Large intestine (tissue), 3 donors: ENCODE data around the gene REV3L. TPM values are rescaled to one million over a fixed set of nuclear protein-coding genes. Genes with fewer than 3 reads are reported as not detected.

Experiments used
- DNase-seq, 2 donors: peaks; one replicate each; pipeline versions ENCODE4 v3.0.0 to v3.0.0-alpha.2; 2013
- H3K27ac ChIP-seq: one replicate; pipeline ENCODE4 v1.5.1; 2013; ENCODE audit warnings: low read length
- H3K27me3 ChIP-seq: 2 replicates; pipeline ENCODE4 v1.6.1; 2013; ENCODE audit warnings: low read length; ENCODE audit not compliant: control insufficient read depth, insufficient read depth
- H3K36me3 ChIP-seq: 2 replicates; pipeline ENCODE4 v1.6.1; 2013; ENCODE audit warnings: low read length; ENCODE audit not compliant: control insufficient read depth, insufficient read depth
- H3K4me1 ChIP-seq: one replicate; pipeline ENCODE4 v1.6.1; 2013; ENCODE audit warnings: low read length; ENCODE audit not compliant: control insufficient read depth, insufficient read depth
- H3K4me3 ChIP-seq: one replicate; pipeline ENCODE4 v1.5.1; 2013; ENCODE audit warnings: low read length
- H3K9me3 ChIP-seq: one replicate; pipeline ENCODE4 v1.6.1; 2013; ENCODE audit warnings: mild to moderate bottlenecking, low read depth, low read length, moderate library complexity; ENCODE audit not compliant: control insufficient read depth
- WGBS: methylation state at CpG from one replicate; pipeline ENCODE4 v1.1.5; 2013; ENCODE audit warnings: low lambda C conversion rate; ENCODE audit not compliant: insufficient coverage; 5-methylcytosine and 5-hydroxymethylcytosine counted together
- polyA plus RNA-seq: library from polyadenylated mRNA; unstranded; fragments of 120-200 nt; gene quantifications from one replicate; pipeline ENCODE4 v1.2.1, GENCODE V29; 2013

Gene REV3L
- polyA plus RNA-seq, 1 donor: 23.2 TPM

GRCh38 chr6:111282515-111282914 is 200.5 kb downstream of the REV3L start:
- Histone ChIP-seq H3K27ac (peak overlapping the region; percentile 72), H3K27me3 (no peaks in the 10 kb centered on the region), H3K4me1 (peaks cover 30% of the 10 kb centered on the region)

GRCh38 chr6:111280445-111280955 is 202.5 kb downstream of the REV3L start:
- H3K4me1 ChIP-seq: peaks cover 40% of the 10 kb centered on the region
- WGBS: 93% methylated on average over 3 of the region's 4 CpGs
- no peak for DNase-seq
- no peak overlapping the region for H3K4me3 ChIP-seq
- H3K36me3 ChIP-seq: peaks cover 44% of the 10 kb centered on the region
- H3K27ac ChIP-seq: no peak overlapping the region
- no peaks in the 10 kb centered on the region for H3K27me3 ChIP-seq
- peaks cover under 1% of the 10 kb centered on the region for H3K9me3 ChIP-seq

More at GRCh38 chr6:111282515-111282914, 200.5 kb downstream of the REV3L start:
- no peaks in the 10 kb centered on the region for H3K9me3 ChIP-seq
- H3K4me3 ChIP-seq: no peak overlapping the region
- peak; percentile 37 to 77 for DNase-seq
- WGBS: no CpG with 5 or more reads among the region's 1 CpG
- peaks cover 29% of the 10 kb centered on the region for H3K36me3 ChIP-seq

GRCh38 chr6:111278731-111279130 is 204.3 kb downstream of the REV3L start:
- H3K4me3 ChIP-seq: no peak overlapping the region
- peak; percentile 35 to 70 for DNase-seq
- peak overlapping the region; percentile 49 for H3K27ac ChIP-seq
- H3K27me3 ChIP-seq: no peaks in the 10 kb centered on the region
- WGBS: no CpG with 5 or more reads among the region's 2 CpGs
- peaks cover 38% of the 10 kb centered on the region for H3K4me1 ChIP-seq
- H3K36me3 ChIP-seq: peaks cover 51% of the 10 kb centered on the region
- H3K9me3 ChIP-seq: peaks cover 11% of the 10 kb centered on the region

GRCh38 chr6:111277819-111278218 is 205.2 kb downstream of the REV3L start:
- H3K4me3 ChIP-seq: no peak overlapping the region
- DNase-seq: peak; percentile 64 to 66
- H3K27me3 ChIP-seq: no peaks in the 10 kb centered on the region
- WGBS: 56% methylated on average over 1 of the region's 1 CpG
- H3K36me3 ChIP-seq: peaks cover 53% of the 10 kb centered on the region
- peaks cover 31% of the 10 kb centered on the region for H3K4me1 ChIP-seq
- peaks cover 18% of the 10 kb centered on the region for H3K9me3 ChIP-seq
- H3K27ac ChIP-seq: peak overlapping the region; percentile 49

- Histone ChIP-seq H3K4me1 (peaks cover 25% of the 10 kb centered on the region), H3K9me3 (peaks cover 19% of the 10 kb centered on the region), H3K27ac (no peak overlapping the region), H3K36me3 (peaks cover 53% of the 10 kb centered on the region), H3K27me3 (no peaks in the 10 kb centered on the region), H3K4me3 (no peak overlapping the region)
- DNase-seq: no peak
- no CpG with 5 or more reads among the region's 3 CpGs for WGBS
Measured at GRCh38 chr6:111276736-111277135, 206.3 kb downstream of the REV3L start.

- H3K27me3 ChIP-seq: no peaks in the 10 kb centered on the region
- WGBS: no CpG with 5 or more reads among the region's 2 CpGs
- H3K27ac ChIP-seq: no peak overlapping the region
- H3K9me3 ChIP-seq: peaks cover 19% of the 10 kb centered on the region
- no peak overlapping the region for H3K4me3 ChIP-seq
- peaks cover 53% of the 10 kb centered on the region for H3K36me3 ChIP-seq
- DNase-seq: no peak
- peaks cover 25% of the 10 kb centered on the region for H3K4me1 ChIP-seq
Measured at GRCh38 chr6:111276335-111276734, 206.7 kb downstream of the REV3L start.

GRCh38 chr6:111274593-111275217 is 208.3 kb downstream of the REV3L start:
- no peak for DNase-seq
- Histone ChIP-seq H3K4me1 (peaks cover 25% of the 10 kb centered on the region), H3K27me3 (no peaks in the 10 kb centered on the region), H3K27ac (no peak overlapping the region), H3K9me3 (peaks cover 19% of the 10 kb centered on the region), H3K4me3 (no peak overlapping the region), H3K36me3 (peaks cover 55% of the 10 kb centered on the region)
- WGBS: 100% methylated on average over 1 of the region's 3 CpGs

- no peak for DNase-seq
- H3K4me3 ChIP-seq: no peak overlapping the region
Measured at GRCh38 chr6:111270121-111270520, 212.9 kb downstream of the REV3L start.

GRCh38 chr6:111269401-111269970 is 213.5 kb downstream of the REV3L start:
- H3K27ac ChIP-seq: no peak overlapping the region
- WGBS: 100% methylated on average over 1 of the region's 1 CpG
- H3K27me3 ChIP-seq: no peaks in the 10 kb centered on the region
- H3K9me3 ChIP-seq: peaks cover 10% of the 10 kb centered on the region
- no peak overlapping the region for H3K4me3 ChIP-seq
- H3K36me3 ChIP-seq: peaks cover 58% of the 10 kb centered on the region
- DNase-seq: no peak
- no peaks in the 10 kb centered on the region for H3K4me1 ChIP-seq

More at GRCh38 chr6:111270121-111270520, 212.9 kb downstream of the REV3L start:
- Histone ChIP-seq H3K36me3 (peaks cover 58% of the 10 kb centered on the region), H3K9me3 (peaks cover 15% of the 10 kb centered on the region), H3K27me3 (no peaks in the 10 kb centered on the region), H3K4me1 (no peaks in the 10 kb centered on the region), H3K27ac (no peak overlapping the region)
- WGBS: no CpG with 5 or more reads among the region's 4 CpGs

GRCh38 chr6:111267764-111268333 is 215.2 kb downstream of the REV3L start:
- Histone ChIP-seq H3K27ac (no peak overlapping the region), H3K9me3 (peaks cover under 1% of the 10 kb centered on the region), H3K36me3 (peaks cover 57% of the 10 kb centered on the region), H3K4me3 (no peak overlapping the region), H3K4me1 (no peaks in the 10 kb centered on the region), H3K27me3 (no peaks in the 10 kb centered on the region)
- DNase-seq: no peak
- WGBS: 100% methylated on average over 2 of the region's 7 CpGs
